ENCODE results near the gene MBD3.

The MBD3 gene

GRCh38 chr19:1598777-1599459 lies 6.3 kb upstream of the MBD3 start:
- DNase-seq, result peak in 1 of 4 experiments; percentile 1

GRCh38 chr19:1593501-1593772 lies 772 bp upstream of the MBD3 start:
- DNase-seq, result no peak

GRCh38 chr19:1592024-1592754 lies 476 bp downstream of the MBD3 start:
- DNase-seq, result peak; percentile 96 to 99 (median 98)

- peak in 2 of 4 experiments; percentile 10 to 28 for DNase-seq
Measured at GRCh38 chr19:1591421-1592023, 1.1 kb downstream of the MBD3 start.

- DNase-seq, result peak in 3 of 4 experiments; percentile 5 to 43 (median 37)
Measured at GRCh38 chr19:1590641-1591397, 1.8 kb downstream of the MBD3 start.

- no peak for DNase-seq
Measured at GRCh38 chr19:1587872-1588271, 4.8 kb downstream of the MBD3 start.

- DNase-seq, result no peak
Measured at GRCh38 chr19:1585243-1585580, 7.5 kb downstream of the MBD3 start.

- no peak for DNase-seq
Measured at GRCh38 chr19:1584500-1585242, 8.0 kb downstream of the MBD3 start.

GRCh38 chr19:1582201-1582600 lies 10.5 kb downstream of the MBD3 start:
- no peak for DNase-seq

GRCh38 chr19:1580957-1581356 lies 11.7 kb downstream of the MBD3 start:
- no peak for DNase-seq

- DNase-seq, result no peak
Measured at GRCh38 chr19:1580382-1580781, 12.3 kb downstream of the MBD3 start.

- DNase-seq, result no peak
Measured at GRCh38 chr19:1579222-1579621, 13.4 kb downstream of the MBD3 start.

- DNase-seq, result no peak
Measured at GRCh38 chr19:1577929-1578618, 14.6 kb downstream of the MBD3 start.

GRCh38 chr19:1577090-1577928 lies 15.4 kb downstream of the MBD3 start:
- DNase-seq, result no peak

- no peak for DNase-seq
Measured at GRCh38 chr19:1576242-1577089, 16.2 kb downstream of the MBD3 start.

- DNase-seq, result no peak
Measured at GRCh38 chr19:1575323-1576241, 17.1 kb downstream of the MBD3 start.

GRCh38 chr19:1574354-1575136 lies 18.1 kb downstream of the MBD3 start:
- no peak for DNase-seq

- DNase-seq, result no peak
Measured at GRCh38 chr19:1572795-1573194, 19.9 kb downstream of the MBD3 start.
